Neuronal stem cell (in vitro differentiated cells): Measurements from ENCODE around the gene CCDC181.

ENCODE experiments used
- DNase-seq: peaks from one replicate; pipeline ENCODE4 v3.0.0-alpha.2; 2013; ENCODE audit warnings: low spot score
- H2AFZ ChIP-seq: one replicate; pipeline ENCODE4 v1.6.1; 2013; ENCODE audit warnings: mild to moderate bottlenecking, low read length, inconsistent platforms
- H2AK5ac ChIP-seq: 2 replicates; pipeline ENCODE4 v1.6.1; 2013; ENCODE audit warnings: low read depth, mild to moderate bottlenecking, inconsistent platforms, low read length, moderate library complexity, mixed read lengths
- H2BK120ac ChIP-seq: 2 replicates; pipeline ENCODE4 v1.6.1; 2013; ENCODE audit warnings: low read depth, mild to moderate bottlenecking, inconsistent platforms, low read length, moderate library complexity, mixed read lengths
- H2BK12ac ChIP-seq: one replicate; pipeline ENCODE4 v1.6.1; 2013; ENCODE audit warnings: low read length, inconsistent platforms
- H2BK15ac ChIP-seq: 2 replicates; pipeline ENCODE4 v1.6.1; 2013; ENCODE audit warnings: mild to moderate bottlenecking, low read length, inconsistent platforms, mixed read lengths
- H2BK5ac ChIP-seq: one replicate; pipeline ENCODE4 v1.6.1; 2013; ENCODE audit warnings: inconsistent platforms, mild to moderate bottlenecking, low read length, moderate library complexity
- H3K14ac ChIP-seq: one replicate; pipeline ENCODE4 v1.6.1; 2013; ENCODE audit warnings: low read length, inconsistent platforms
- H3K18ac ChIP-seq: 2 replicates; pipeline ENCODE4 v1.6.1; 2013; ENCODE audit warnings: low read length, inconsistent platforms
- H3K23ac ChIP-seq: 2 replicates; pipeline ENCODE4 v1.6.1; 2013; ENCODE audit warnings: low read depth, mild to moderate bottlenecking, mixed read lengths, low read length, inconsistent platforms; ENCODE audit not compliant: poor library complexity
- H3K27ac ChIP-seq: replicated peaks from 3 replicates; pipeline ENCODE4 v1.5.1; 2013; ENCODE audit warnings: low read length, inconsistent platforms
- H3K27me3 ChIP-seq, 3 experiments: 2 replicates each; pipeline ENCODE4 v1.6.1; 2013; ENCODE audit warnings: low read length in 3 of 3, mild to moderate bottlenecking in 2 of 3, inconsistent platforms in 1 of 3, low read depth in 1 of 3, mixed read lengths in 1 of 3, moderate library complexity in 1 of 3; ENCODE audit not compliant: control insufficient read depth in 3 of 3, insufficient read depth in 3 of 3
- H3K36me3 ChIP-seq, 2 donors: replicated peaks in 1 of 2; 2 replicates each; pipeline ENCODE4 v1.6.1; 2013; ENCODE audit warnings: low read length in 2 of 2; ENCODE audit not compliant: control insufficient read depth in 2 of 2, insufficient read depth in 2 of 2
- H3K4ac ChIP-seq: 2 replicates; pipeline ENCODE4 v1.6.1; 2013; ENCODE audit warnings: inconsistent platforms, mild to moderate bottlenecking, low read length, moderate library complexity
- H3K4me1 ChIP-seq, 2 donors: 1 replicate in 1 of 2; 2 replicates in 1 of 2; pipeline ENCODE4 v1.6.1; 2013; ENCODE audit warnings: low read length in 2 of 2, low read depth in 1 of 2; ENCODE audit not compliant: control insufficient read depth in 2 of 2, insufficient read depth in 1 of 2
- H3K4me2 ChIP-seq: one replicate; pipeline ENCODE4 v1.6.1; 2013; ENCODE audit warnings: mild to moderate bottlenecking, low read length, inconsistent platforms; ENCODE audit not compliant: insufficient read depth, poor library complexity, severe bottlenecking
- H3K4me3 ChIP-seq, 2 donors: 2 replicates each; pipeline ENCODE4 v1.5.1; 2013; ENCODE audit warnings: low read length in 2 of 2, mild to moderate bottlenecking in 2 of 2, inconsistent platforms in 1 of 2, moderate library complexity in 1 of 2
- H3K79me1 ChIP-seq: one replicate; pipeline ENCODE4 v1.6.1; 2013; ENCODE audit warnings: low read depth, mild to moderate bottlenecking, inconsistent platforms, low read length, moderate library complexity
- H3K9ac ChIP-seq: one replicate; pipeline ENCODE4 v1.6.1; 2013; ENCODE audit warnings: mild to moderate bottlenecking, low read depth, low read length, inconsistent platforms; ENCODE audit not compliant: poor library complexity
- H3K9me3 ChIP-seq, 2 donors: replicated peaks in 1 of 2; 2 replicates each; pipeline versions ENCODE3 to v1.6.1; 2013; ENCODE audit warnings: low read length in 2 of 2, mild to moderate bottlenecking in 2 of 2, inconsistent platforms in 1 of 2, low read depth in 1 of 2, mixed read lengths in 1 of 2, moderate library complexity in 1 of 2; ENCODE audit not compliant: control insufficient read depth in 2 of 2, insufficient read depth in 1 of 2
- H4K8ac ChIP-seq: one replicate; pipeline ENCODE4 v1.6.1; 2013; ENCODE audit warnings: low read depth, mild to moderate bottlenecking, inconsistent platforms, low read length, moderate library complexity
- H4K91ac ChIP-seq: one replicate; pipeline ENCODE4 v1.6.1; 2013; ENCODE audit warnings: low read length, low read depth, mild to moderate bottlenecking, inconsistent platforms; ENCODE audit not compliant: poor library complexity
- WGBS, 2 donors: extraction: QIAGEN DNeasy Blood & Tissue Kit; methylation state at CpG; one replicate each; pipeline ENCODE4 v1.1.7; 2013; ENCODE audit warnings: missing lambda C conversion rate in 2 of 2, mixed read lengths in 1 of 2; ENCODE audit not compliant: insufficient read length in 2 of 2, insufficient replicate concordance in 1 of 2; ENCODE audit errors: extremely low coverage in 2 of 2; 5-methylcytosine and 5-hydroxymethylcytosine counted together

The CCDC181 gene

DNA sequence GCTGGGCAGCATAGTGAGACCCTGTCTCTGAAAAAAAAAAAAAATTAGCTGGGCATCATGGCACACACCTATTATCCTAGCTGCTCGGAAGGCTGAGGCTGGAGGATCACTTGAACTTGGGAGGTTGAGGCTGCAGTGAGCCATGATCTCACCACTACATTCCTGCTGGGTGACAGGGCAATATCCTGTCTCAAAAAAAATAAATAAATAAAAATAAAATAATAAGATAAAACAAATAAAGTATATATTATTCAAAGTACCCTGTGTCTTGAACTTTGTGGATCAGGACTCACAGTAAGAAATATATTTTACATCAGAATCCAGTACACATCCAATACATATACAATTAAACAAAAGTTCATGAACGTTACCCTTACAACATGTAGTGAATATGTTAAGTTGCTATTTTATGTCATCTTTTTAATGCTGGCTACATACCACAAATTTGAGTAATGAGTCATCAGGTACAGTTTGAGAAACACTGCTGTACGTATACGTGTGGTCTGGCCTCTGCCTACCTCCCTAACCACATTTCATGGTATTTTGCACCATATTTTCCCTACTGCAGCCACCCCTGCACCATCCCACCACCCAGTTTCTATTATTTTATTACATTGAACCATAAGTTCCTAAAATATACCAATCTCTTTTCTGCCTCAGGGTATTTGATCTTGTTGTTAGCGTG, 64.1 kb downstream of the CCDC181 start:
- Histone ChIP-seq H3K4me1 (peaks cover 0 to 2% of the 10 kb centered on the region in 2 donors), H3K4ac (no peak overlapping the region), H3K36me3 (no peaks in the 10 kb centered on the region), H3K79me1 (peaks cover 2% of the 10 kb centered on the region), H4K91ac (no peak overlapping the region), H3K4me2 (no peak overlapping the region), H3K9ac (no peak overlapping the region), H2BK15ac (no peak overlapping the region), H3K4me3 (no peak overlapping the region), H2AFZ (no peak overlapping the region), H3K27ac (no peak overlapping the region), H2BK12ac (no peak overlapping the region), H3K27me3 (no peaks in the 10 kb centered on the region), H3K14ac (no peak overlapping the region), H2BK120ac (no peak overlapping the region), H3K23ac (no peak overlapping the region), H3K18ac (no peak overlapping the region), H3K9me3 (peaks cover 2 to 3% of the 10 kb centered on the region in 2 donors), H2BK5ac (no peak overlapping the region), H4K8ac (no peak overlapping the region), H2AK5ac (no peak overlapping the region)
- DNase-seq = no peak
- WGBS, 2 donors = no CpG with 5 or more reads among the region's 5 CpGs

GRCh38 chr1:169361281-169361680, 66.0 kb downstream of the CCDC181 start:
- Histone ChIP-seq H3K9me3 (peaks cover 2 to 3% of the 10 kb centered on the region in 2 donors), H2AK5ac (no peak overlapping the region), H3K4me2 (no peak overlapping the region), H3K14ac (no peak overlapping the region), H3K27ac (no peak overlapping the region), H3K36me3 (no peaks in the 10 kb centered on the region), H3K9ac (no peak overlapping the region), H2BK15ac (no peak overlapping the region), H3K27me3 (no peaks in the 10 kb centered on the region), H2BK12ac (no peak overlapping the region), H3K18ac (no peak overlapping the region), H3K79me1 (peaks cover 2% of the 10 kb centered on the region), H2BK5ac (no peak overlapping the region), H3K4ac (no peak overlapping the region), H3K23ac (no peak overlapping the region), H4K8ac (no peak overlapping the region), H2BK120ac (no peak overlapping the region), H3K4me3 (no peak overlapping the region), H4K91ac (no peak overlapping the region), H2AFZ (no peak overlapping the region), H3K4me1 (no peaks in the 10 kb centered on the region)
- no peak for DNase-seq
- no CpG with 5 or more reads among the region's 7 CpGs for WGBS, 2 donors

DNA sequence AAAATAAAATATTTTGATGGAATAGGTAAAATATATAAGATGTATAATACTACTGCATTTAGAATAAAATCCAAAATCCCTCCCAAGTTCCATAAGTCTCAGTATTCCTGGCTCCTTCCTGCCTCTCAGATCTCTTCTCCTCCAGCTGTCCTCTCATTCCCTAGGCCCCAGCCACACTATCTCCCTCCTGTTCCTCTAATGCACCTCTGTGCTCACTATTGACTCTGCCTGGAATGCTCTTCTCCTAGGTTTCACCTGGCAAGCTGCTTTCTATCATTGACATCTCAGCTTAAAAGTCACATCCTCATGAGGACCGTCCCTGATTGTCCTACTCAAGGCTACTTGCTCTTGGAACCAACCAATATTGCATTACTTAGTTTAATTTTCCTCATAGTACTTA, 66.9 kb downstream of the CCDC181 start:
- no peak overlapping the region for H2AFZ ChIP-seq
- no peak overlapping the region for H4K8ac ChIP-seq
- peaks cover 2 to 3% of the 10 kb centered on the region in 2 donors for H3K9me3 ChIP-seq
- no peak overlapping the region for H2AK5ac ChIP-seq
- no peak overlapping the region for H3K18ac ChIP-seq
- no peak overlapping the region for H2BK12ac ChIP-seq
- H3K14ac ChIP-seq = no peak overlapping the region
- H2BK120ac ChIP-seq = no peak overlapping the region
- no peak overlapping the region for H3K4me3 ChIP-seq
- WGBS, 2 donors = no CpG with 5 or more reads among the region's 1 CpG
- H3K9ac ChIP-seq = no peak overlapping the region
- no peak overlapping the region for H2BK15ac ChIP-seq
- H4K91ac ChIP-seq = no peak overlapping the region
- no peak overlapping the region for H3K4me2 ChIP-seq
- H3K4ac ChIP-seq = no peak overlapping the region
- H3K36me3 ChIP-seq = no peaks in the 10 kb centered on the region
- H3K27ac ChIP-seq = no peak overlapping the region
- H3K27me3 ChIP-seq = peaks cover 0 to under 1% (median 0%) of the 10 kb centered on the region in 3 experiments
- H3K79me1 ChIP-seq = peaks cover 2% of the 10 kb centered on the region
- DNase-seq = no peak
- no peaks in the 10 kb centered on the region for H3K4me1 ChIP-seq
- H2BK5ac ChIP-seq = no peak overlapping the region
- no peak overlapping the region for H3K23ac ChIP-seq

GRCh38 chr1:169348383-169349036, 78.8 kb downstream of the CCDC181 start:
- Histone ChIP-seq H3K36me3 (no peaks in the 10 kb centered on the region), H2BK12ac (no peak overlapping the region), H3K79me1 (no peaks in the 10 kb centered on the region), H4K91ac (no peak overlapping the region), H3K9me3 (peaks cover 0 to 2% of the 10 kb centered on the region in 2 donors), H2AK5ac (no peak overlapping the region), H3K4me2 (no peak overlapping the region), H3K4me3 (no peak overlapping the region), H3K14ac (no peak overlapping the region), H3K4ac (no peak overlapping the region), H3K27me3 (no peaks in the 10 kb centered on the region), H3K23ac (no peak overlapping the region), H3K4me1 (no peaks in the 10 kb centered on the region), H2BK120ac (no peak overlapping the region), H3K9ac (no peak overlapping the region), H2AFZ (no peak overlapping the region), H4K8ac (no peak overlapping the region), H3K27ac (no peak overlapping the region), H2BK5ac (no peak overlapping the region), H3K18ac (no peak overlapping the region), H2BK15ac (no peak overlapping the region)
- peak; percentile 45 for DNase-seq
- no CpG with 5 or more reads among the region's 5 CpGs for WGBS, 2 donors
